Fibroblast of peridontal ligament (primary cell): Measurements from ENCODE around the gene RNF7.
"Not testable (repeated sequence)": the region's sequence is repeated elsewhere in the genome, so short reads cannot be mapped to it uniquely, and the experiment has no call there.

ENCODE experiments used
- DNase-seq: peaks from one replicate; pipeline ENCODE4 v3.0.0-alpha.2; 2010; ENCODE audit errors: extremely low read depth

Gene RNF7

DNA sequence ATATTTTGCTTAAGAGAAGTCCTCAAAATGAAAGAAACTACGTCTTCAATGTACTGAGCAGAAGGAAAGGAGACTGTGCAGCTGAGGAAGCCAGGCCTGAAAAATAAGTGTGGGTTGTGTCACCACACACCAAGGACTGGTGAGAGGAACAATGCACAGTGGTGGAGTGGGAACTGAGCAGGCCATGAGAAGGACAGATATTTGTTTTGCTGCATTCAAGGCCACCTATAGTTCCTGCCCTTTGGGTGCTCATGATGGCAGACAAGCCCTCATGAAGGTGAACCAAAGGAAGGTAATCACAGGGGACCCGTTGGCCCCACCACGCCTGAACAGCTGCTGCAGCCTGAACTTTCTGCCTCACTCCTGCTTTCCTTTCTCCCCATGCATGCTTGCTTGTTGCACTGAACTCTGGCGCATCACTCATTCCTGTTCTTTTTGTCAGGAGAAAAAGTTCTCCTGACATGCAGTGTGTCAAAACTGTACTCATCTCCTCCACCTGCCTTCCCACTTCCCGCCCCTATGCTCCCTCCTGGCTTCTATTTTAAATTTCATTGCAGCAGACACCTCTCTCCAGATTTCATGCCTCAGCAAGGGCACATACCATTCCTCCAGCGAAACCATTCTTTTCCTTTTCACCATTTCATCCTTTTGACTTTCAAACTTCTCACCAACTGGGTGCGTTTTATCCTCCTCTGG, 2.2 kb upstream of the RNF7 start:
- DNase-seq, result no peak

DNA sequence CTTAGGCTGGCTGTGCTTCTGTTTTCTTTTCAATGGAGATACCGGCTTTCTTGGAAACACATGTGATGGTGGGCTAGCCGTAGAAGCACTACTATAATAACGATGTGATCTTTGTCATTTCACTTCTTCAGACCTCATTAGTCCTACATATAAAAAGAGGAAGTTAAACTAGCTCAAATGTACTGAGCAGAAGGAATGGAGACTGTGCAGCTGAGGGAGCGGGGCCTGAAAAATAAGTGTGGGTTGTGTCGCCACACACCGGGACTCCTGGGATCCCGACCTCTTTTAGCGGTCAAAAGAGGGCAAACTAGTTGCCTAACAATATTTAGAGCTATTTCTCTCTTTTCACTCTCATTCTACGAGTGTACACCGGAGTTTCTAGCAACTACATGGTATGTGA, 1.0 kb upstream of the RNF7 start:
- DNase-seq, result no peak

DNA sequence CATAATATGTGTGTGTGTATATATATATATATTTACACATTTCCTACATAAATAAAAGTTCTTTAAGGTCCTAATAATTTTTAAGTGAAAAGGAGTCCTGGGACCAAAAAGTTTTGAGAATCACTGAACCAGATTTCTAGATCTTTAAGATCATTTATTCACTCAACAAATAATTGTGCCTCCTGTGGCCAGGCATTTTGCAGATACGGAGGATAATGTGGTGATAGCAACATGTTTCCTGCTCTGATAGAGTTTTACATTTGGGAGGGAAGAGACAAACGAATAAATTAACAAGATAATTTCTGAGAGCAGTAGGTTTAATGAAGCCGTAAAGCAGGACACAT, 448 bp upstream of the RNF7 start:
- no peak for DNase-seq

DNA sequence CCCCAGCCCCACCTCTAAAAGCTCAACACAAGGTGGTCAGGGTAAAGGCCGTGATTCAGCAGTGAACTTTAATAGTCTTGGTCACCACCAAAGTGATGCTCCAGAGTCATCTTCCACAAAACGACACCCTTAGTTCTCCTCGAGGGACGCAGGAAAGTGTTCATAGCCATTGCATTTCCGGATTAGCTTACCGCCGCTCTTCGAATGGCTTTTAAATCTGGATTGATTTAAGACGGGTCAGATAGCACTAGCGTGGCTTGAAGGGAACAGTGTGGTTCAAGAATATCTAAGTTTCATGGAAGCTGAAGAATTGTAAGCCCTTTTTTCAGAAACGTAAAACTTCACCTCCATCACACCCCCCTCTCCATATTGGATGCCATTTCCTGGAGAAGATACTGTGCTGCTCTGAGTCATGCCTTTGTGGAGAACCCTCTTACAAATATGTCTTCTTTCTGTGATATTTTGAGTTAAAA, 829 bp downstream of the RNF7 start:
- peak; percentile 67 for DNase-seq

DNA sequence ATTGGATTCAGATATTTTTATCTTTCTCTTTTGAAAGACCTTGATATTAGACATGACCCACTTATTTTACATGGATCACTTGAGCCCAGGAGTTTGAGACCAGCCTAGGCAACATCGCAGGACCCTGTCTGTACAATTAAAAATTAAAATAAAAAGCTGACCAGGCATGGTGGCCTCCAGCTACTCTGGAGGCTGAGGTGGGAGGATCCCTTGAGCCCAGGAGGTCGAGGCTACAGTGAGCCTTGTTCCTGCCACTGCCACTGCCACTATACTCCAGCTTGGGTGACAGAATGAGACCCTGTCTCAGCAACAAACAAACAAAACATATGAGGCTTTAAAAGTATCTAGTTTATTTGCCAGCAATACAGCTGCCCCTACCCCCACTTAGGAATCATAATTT, 1.6 kb downstream of the RNF7 start:
- no peak for DNase-seq

DNA sequence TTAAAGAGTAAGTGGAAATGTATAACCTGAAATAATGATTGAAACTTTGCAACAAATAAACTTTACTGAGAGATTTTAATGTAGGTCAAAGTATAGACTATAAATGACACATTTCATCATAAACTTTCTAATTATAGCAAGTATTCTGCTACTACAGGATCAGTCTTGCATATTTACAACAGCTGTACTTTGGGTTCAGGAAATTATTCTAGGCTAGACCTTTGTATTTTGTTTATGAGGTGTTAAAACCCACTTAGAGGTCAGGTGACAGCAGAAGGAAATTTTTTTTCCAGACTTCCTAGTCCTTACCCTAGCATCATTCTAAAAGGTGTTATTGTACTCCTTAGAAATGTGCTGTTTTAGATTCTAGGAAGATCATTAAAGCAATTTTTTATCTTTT, 2.3 kb downstream of the RNF7 start:
- no peak for DNase-seq

DNA sequence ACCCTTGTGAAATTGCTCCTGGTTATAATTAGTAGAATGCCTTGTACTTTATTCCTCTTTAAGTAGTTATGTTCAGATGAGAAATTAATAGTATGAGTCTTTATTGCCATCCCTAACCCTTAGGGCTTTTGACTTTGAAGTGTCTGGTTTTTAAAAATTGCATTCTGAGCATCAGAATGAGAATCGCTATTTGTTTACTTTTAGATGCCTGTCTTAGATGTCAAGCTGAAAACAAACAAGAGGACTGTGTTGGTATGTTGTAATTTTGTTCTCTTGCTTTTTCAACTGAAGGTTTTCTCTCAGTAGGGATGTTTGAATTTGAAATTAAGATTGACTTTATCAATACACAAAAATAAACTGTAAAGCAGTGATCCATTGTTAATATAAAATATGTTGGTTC, 5.2 kb downstream of the RNF7 start:
- DNase-seq, result no peak

DNA sequence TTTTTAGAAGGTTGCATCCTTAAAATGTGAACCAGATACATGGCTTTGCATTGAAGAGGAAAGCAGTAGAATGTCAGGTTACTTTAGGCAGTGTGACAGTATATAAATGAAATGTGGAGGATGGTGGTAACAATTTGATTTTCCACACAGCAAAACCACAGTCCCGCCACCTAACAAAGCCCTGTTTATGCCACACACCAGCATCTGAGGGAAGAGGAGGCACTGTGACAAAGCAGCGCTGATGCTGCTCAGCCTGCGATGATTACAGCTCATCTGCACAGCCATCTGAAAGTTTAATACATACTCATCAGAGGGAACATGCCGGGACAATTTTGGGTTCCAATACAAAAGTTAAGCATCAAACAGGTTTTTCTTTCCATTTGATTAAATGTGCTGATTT, 8.9 kb downstream of the RNF7 start:
- no peak for DNase-seq

DNA sequence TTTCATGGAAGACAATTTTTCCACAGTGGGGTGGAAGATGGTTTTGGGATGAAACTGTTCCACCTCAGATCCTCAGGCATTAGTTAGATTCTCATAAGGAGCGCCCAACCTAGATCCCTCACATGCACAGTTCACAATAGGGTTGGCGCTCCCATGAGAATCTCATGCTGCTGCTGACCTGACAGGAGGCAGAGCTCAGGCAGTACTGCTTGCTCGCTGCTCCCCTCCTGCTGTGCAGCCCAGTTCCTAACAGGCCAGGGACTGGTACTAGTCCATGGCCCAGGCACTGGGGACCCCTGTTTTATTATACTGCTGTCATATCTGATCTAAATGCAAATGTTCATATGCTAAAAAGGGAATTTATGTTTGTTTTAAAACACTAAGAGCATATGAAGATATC, 15.3 kb downstream of the RNF7 start:
- no peak for DNase-seq

DNA sequence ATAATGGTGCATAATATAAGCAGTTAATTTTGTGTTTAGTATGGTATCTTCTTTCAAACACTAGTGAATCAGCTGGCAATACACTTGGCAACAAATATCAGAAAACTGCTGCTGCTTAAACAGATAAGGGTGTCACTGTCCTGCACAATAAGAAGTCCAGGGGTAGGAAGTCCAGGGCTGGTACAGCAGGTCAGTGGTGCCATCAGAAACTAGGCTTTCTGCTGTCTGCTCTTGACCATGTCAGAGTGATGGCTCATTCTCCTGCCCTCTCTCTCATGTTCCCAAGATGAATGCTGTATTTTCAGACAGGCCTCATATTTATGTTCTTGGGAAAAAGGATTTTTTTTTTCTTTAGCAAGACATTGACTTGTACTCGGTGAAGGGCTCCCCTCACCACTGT, 15.9 kb downstream of the RNF7 start:
- DNase-seq, result no peak

DNA sequence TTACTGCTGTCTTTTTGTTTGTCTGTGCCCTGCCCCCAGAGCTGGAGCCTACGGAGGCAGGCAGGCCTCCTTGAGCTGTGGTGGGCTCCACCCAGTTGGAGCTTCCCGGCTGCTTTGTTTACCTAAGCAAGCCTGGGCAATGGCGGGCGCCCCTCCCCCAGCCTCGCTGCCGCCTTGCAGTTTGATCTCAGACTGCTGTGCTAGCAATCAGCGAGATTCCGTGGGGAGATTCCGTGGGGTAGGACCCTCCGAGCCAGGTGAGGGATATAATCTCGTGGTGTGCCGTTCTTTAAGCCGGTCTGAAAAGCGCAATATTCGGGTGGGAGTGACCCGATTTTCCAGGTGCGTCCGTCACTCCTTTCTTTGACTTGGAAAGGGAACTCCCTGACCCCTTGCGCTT, 24.5 kb downstream of the RNF7 start:
- not testable (repeated sequence) for DNase-seq

DNA sequence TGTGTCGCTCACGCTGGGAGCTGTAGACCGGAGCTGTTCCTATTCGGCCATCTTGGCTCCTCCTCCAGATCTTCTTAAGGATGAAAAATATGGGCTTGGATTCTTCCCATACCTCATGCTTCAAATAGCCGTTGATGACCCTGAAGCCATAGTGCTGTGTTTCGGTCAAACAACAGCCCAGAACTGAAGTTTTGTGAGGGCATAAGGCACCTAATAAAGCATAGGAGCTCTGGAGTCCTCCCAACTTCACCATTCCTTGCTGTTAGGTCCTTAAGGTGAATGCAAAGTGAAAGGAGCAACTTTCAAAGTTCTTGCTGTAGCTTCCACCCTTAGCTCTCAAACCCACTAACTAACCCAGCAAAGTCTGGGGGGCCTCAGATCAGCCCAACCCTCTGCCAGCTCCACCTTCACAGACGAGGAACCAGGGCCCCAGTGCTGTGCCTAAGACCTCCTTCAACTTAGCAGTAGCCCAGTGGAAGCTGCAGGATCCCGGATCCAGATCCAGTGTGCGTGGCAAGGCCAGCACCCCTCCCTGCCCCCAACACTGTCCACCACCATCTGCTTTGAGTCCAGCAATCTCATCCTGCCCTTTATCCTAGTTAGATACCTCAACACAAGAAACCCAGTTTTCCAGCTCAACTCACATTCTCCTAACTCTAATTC, 25.1 kb downstream of the RNF7 start, which contains the start of gene GRK7:
GRK7 (plus strand) TSS at position 321 of the 663 bp plus-strand sequence. CDS start 14,877 bp downstream, outside the sequence.
- no peak for DNase-seq

DNA sequence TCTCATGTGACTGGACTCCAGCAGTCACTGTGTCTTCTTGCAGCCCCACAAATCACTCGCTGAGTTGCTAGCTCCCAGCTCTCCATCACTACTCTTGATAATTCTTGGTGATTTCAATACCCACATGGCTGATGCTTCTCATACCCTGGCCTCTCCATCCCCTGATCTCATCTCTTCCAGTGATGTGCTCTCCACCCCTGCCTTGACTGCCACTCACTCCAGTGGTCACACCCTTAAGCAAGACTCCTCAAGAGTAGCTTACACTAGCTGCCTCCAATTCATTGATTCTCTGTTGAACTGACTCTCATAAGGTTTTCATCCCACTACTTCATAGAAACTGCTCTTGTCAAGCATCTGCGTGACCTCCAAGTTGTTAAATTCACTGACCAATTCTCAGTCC, 25.9 kb downstream of the RNF7 start:
- DNase-seq, result no peak

DNA sequence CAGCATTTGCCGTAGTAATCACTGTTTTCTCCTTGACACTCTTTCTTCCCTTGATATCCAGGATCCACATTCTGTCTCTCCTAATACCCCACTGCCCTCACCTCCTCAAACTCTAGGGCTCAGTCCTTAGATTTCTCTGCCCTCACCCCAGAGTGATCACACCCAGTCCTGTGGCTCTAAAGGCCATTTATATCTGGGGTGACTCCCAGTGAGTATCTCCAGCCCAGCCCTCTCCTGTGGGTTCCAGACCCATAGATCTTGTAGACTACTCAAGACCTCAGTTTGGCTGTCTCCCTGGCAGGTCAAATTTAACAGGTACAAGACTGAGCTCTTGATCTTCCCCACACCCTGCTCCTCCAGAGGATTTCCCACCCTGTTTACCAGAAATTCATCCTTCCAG, 26.4 kb downstream of the RNF7 start:
- no peak for DNase-seq

DNA sequence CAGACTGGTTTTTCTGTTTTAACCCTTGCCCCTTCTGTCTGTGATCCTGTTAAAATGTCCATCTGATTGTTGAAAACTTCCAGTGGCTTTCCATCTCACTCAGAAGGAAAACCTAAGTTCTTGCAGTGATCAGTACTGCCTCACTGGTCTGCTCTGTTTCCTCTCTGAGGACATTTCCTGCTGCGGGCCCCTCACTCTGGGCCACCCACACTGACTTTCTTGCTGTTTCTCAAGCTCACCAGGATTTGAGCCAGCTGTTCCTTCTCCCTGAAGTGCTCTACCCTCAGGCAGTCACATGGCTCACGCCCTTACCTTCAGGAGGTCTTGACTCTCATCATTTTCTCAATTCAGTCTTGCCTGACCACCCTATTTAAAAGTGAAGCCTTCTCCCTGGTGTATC, 26.9 kb downstream of the RNF7 start:
- DNase-seq, result no peak

DNA sequence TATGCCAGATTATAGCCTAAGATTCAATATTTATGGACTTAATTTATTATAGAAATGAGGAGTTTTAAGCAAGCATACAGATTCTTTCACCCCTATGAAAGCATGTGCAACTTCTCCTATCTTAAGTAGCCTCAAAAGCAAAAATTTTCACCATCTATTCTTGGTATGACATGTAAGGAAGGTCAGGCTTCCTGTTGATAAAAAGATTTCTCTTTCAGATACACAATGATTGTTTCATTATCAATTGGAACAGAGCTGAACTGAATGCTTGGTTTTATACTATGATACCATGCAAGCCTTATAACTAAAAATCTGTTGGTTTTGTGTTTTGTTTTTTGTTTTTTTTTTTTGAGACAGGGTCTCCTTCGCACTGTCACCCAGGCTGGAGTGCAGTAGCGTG, 29.0 kb downstream of the RNF7 start:
- DNase-seq, result no peak

DNA sequence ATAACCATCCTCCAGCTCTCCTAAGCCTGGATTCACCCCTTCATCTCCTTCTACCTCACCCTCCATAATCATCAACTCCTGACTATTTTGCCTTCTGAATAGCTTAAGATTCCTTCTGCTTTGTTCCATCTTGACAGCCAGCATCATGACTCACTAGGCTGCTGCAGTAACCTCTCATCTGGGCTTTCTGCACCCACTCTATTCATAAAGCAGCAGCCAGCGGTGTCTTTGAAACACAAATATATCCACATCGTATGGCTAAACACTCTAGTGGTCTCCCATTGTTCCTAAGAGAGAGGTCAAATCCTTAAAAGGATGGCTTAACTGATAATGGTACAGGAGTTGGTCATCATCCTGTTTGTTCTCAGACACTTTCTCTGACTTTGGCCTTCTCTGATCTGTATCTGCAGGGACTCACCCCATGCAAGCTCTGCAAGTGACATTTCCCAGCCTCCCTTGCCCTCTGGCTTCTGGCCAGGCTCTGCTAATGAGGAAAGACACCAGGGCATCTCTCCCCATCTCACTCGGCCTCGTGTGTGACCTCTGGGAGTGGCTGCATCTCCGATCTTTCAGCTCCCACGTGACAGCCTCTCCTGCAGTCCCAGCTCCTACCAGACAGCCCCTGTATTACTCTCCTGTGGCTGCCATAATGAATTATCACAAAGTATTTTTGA, 31.3 kb downstream of the RNF7 start:
- DNase-seq, result no peak

DNA sequence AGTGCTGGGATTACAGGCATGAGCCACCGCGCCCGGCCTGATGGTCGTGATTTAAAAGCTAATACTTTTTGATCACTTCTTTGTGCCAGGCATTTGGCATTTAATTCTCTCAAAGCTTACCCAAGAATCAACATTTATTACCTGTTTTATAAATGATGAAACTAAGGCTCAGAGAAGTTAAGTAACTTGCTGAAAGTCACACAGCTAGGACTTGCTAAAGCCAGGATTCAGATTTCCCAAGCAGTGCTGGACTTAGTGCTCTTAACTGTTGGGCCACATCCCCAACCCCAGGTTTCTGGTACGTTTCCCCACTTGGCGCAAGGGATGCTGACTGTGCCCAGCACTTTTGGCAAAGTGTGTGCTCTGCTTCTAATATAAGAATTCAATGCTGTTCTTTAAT, 35.6 kb downstream of the RNF7 start:
- no peak for DNase-seq

DNA sequence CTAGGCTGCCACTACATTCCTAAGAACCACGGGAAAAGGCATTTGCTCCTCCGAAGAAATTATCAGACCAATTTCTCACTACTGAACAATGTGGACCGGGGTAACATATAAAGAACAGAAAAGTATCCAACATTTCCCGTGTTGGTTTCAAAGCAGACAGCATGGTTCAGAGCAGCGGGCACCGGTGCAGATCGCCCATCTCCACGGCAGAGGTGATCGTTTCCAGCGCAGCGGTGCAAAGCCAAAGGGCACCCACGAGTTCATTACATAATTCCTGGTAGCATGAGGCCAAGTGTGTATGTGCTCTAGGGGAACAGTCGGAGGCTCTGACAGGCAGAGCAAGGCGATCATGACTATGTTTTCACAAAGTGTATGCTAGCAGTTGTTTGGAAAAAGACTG, 38.3 kb downstream of the RNF7 start:
- no peak for DNase-seq

DNA sequence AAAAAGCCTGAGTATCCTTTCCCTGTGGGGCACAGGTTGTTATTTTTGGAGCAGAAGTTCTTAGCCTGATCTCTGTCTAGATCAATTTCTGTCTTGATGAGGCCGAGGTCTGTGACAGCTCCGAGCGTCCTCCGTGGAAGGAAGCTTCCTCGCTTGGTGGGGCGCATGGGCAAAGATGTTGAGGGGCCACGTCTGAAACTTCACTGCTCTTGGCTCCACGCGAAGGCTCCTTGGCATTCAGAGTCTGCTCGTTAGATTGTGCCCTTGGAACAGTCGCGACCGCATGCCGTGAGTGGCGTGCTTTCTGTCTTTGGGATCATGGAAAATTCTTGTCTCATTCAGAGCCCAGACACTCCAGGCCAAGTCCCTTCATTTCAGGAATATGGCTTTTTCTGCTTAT, 38.8 kb downstream of the RNF7 start:
- no peak for DNase-seq

DNA sequence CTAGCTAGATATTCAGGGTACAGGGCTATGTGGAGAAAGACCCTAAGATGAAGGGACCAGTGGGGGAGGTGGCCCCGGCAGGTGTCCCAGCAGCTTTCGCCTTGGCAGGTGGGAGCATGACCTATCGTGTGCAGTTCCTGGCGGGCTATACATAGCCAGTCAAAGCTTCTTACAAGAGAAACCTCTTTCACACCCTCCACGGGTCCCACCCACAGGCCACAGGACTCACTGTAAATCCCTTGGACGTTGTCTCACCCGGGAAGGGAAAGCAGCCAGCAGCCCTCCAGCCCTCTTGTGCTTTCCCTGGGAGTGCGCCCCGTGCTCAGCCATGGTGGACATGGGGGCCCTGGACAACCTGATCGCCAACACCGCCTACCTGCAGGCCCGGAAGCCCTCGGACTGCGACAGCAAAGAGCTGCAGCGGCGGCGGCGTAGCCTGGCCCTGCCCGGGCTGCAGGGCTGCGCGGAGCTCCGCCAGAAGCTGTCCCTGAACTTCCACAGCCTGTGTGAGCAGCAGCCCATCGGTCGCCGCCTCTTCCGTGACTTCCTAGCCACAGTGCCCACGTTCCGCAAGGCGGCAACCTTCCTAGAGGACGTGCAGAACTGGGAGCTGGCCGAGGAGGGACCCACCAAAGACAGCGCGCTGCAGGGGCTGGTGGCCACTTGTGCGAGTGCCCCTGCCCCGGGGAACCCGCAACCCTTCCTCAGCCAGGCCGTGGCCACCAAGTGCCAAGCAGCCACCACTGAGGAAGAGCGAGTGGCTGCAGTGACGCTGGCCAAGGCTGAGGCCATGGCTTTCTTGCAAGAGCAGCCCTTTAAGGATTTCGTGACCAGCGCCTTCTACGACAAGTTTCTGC, 40.1 kb downstream of the RNF7 start:
- DNase-seq, result no peak

DNA sequence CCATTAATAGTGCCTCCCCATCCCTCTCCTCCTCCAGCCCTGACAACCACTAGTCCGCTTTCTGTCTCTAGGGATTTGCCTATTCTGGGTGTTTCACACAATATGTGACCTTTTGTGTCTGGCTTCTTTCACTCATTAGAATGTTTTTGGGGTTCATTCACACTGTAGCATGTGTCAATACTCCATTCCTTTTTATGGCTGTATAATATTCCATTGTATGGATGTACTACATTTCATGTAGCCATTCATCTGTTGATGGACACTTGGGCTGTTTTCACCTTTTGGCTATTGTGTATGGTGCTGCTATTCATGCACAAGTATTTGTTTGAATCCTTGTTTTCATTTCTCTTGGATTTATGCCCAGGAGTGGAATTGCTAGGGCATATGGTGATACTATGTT, 41.6 kb downstream of the RNF7 start:
- no peak for DNase-seq
